AG20443 (cell line): ENCODE data around the gene RUVBL1.

ENCODE experiments used
- DNase-seq: peaks from one replicate; pipeline ENCODE4 v3.0.0; 2012; ENCODE audit warnings: low spot score, mixed read lengths

The RUVBL1 gene

DNA sequence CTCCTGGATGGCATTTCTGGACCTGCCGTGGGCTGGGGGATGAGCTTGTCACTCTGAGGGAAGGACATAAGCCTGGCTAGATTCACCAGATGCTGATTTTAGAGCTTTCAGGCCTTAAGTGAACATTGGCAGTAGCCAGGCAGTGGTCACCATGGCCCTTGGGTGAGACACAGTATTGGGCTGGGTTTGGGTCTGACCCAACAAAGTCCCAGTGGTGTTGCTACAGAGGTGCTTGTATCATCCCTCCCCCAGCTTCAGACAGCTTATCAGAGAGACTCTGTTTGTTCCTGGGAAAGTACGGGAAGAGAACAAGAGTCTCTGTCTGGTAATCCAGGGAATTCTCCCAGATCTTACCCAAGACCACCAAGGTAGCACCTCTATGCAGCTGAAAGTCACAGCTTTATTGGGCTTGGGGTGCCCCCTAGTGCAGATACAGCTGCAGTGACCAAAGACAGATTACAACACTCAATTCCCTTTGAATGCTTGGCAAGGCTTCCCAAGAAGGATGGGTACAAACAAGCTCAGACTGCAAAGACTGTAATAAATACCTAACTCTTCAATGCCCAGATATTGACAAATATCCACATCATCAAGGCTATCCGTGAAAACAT, 9.8 kb upstream of the RUVBL1 start:
- no peak for DNase-seq

DNA sequence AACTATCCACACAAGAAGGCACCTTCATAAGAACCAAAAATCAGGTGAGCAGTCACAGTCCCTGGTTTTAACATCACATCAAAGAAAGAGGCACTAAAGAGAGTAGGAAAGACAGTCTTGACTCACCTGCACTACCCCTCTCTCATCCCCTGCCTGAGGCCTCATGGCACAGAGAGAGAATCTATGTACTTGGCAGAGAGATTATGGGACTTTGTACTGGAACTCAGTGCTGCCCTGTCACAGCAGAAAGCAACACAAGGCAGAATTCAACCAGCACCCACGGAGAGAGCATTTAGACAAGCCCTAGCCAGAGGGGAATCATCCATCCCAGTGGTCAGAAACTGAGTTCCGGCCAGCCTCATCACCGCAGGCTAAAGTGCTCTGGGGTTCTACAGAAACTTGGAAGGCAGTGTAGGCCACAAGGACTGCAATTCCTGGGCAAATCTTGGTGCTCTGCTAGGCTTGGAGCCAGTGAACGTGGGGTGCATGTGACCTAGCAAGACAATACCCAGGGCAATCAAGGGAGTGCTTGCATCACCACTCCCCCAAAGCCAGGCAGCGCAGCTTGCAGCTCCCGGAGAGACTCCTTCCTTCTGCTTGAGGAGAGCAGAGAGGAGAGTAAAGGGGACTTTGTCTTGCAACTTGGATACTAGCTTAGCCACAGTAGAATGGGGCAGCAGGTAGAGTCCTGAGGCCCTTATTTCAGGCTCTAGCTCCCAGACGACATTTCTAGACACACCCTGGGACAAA, 8.5 kb upstream of the RUVBL1 start:
- no peak for DNase-seq

- DNase-seq = no peak
Observed at GRCh38 chr3:128128251-128128650, 4.6 kb upstream of the RUVBL1 start.

GRCh38 chr3:128127236-128127635, 3.6 kb upstream of the RUVBL1 start:
- DNase-seq = no peak

DNA sequence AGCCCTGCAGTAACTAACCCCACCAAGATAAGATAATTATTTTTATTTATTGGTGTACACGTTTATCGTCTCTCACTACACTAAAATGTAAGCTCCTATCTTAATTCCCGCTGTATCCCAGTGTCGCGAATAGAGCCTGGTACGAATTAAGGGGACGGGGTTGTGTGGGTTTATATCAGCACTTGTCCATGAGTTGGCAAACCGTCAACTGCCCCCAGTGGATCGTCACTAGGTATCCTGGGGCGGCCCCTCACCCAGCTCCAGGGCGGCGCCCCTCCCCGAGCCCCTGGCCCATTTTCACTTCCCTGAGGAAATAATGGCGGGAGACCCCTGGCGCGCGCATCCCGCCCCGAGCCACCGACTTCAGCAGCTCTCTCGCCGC, 465 bp downstream of the RUVBL1 start:
- DNase-seq = no peak

DNA sequence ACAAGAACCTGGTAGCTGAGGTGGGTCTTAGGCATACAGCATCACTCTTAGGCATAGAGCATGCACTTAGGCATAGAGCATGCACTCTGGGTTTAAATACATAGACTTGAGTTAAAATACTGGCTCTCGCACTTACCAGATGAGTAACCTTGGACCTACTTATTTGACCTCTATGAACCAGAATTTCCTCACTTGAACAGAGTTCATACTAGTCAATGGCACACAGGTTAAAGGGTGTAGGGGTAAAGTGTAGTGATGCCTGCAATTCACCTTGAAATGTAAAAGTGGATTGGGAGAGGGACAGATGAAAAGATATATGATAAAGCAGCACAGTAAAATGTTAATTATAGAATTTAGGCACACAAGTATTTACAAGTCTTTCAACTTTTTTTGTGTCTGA, 1.6 kb downstream of the RUVBL1 start:
- no peak for DNase-seq

- DNase-seq = no peak
Observed at GRCh38 chr3:128113817-128114794, 9.5 kb downstream of the RUVBL1 start.

DNA sequence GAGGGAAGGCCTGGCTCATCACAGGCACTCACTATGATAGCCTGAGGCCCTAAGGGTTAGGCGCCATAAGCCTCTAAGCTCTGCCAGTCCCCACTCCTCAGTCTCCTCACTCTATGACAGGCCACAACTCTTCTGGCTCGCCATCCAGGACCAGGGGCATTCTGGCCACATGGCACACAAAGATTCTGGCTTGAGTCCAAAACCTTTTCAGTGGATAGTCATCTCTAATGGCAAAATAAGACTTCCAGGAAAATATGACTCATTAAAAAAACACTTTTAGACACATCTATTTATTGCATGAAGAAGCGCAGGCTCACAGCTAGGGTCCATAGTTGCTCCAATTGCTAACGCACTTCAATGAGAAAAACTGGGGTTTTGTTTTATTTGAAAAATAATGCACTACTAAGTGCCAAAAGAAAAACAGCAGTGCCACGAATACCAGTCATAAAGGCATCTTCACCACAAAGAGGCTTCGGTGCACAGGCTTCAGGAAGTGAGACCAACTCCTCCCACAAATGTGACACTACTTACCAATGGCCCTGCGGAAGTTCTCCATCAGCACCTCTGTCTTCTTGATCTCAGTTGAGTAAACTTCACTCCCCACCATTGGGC, 11.1 kb downstream of the RUVBL1 start:
- DNase-seq = peak; percentile 44

DNA sequence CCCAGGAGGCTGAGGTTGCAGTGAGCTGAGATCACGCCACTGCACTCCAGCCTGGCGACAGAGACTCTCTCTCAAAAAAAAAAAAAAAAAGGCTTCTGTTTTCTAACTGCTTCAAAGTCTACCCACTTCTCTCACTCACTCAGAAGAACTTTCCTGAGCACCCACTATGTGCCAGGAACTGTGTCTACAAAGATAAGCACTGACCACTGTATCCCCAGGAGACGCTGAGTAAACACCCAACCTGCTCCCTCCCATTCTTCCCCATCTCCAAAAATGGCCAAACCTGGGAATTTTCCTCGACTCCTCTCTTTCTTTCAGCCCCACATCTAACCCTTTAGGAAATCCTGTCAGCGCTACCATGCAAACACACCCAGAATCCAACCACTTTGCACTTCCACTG, 12.5 kb downstream of the RUVBL1 start:
- DNase-seq = no peak

DNA sequence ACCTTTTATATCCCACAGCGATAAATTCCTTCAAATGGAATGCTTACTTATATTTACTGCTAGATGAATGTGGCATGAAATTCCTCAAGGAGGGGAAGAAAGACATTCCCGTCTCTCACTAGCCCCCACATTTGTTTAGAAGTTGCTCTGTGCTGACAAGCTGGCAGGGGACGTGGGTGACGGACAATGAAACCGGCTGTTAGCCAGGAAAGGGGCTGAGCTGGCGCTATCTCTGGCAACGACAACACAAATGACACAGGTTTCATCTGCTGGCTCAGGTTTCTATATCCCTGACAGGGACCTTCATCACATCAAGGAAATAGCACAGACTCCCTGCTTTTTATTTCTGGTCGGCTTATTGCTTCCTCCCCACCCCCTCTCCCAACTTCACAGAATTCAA, 15.8 kb downstream of the RUVBL1 start:
- DNase-seq = no peak

DNA sequence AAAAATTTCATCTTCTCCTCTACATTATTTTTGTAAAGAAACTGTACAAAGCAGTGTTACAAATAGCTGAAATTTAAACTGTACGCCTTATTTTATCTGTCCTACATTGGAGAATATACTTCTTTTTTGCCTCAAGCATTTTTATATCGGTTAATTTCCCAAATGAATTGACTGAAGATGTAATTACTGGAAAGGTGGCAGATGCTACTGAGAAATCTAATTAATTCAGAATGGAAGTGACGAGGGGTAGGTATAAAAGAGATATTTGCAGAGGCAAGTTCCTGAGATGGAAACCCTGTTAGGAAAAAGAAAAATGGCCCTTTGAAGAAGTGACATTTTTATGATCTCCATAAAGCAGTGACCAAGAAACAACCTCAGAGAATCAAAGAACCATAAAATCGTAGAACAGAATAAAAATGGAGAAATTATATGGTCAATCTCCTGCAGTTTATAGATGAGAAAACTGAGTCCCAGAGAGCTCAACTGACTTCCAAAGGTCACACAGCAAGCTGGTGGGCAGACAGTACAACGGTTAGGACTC, 20.4 kb downstream of the RUVBL1 start:
- DNase-seq = no peak

DNA sequence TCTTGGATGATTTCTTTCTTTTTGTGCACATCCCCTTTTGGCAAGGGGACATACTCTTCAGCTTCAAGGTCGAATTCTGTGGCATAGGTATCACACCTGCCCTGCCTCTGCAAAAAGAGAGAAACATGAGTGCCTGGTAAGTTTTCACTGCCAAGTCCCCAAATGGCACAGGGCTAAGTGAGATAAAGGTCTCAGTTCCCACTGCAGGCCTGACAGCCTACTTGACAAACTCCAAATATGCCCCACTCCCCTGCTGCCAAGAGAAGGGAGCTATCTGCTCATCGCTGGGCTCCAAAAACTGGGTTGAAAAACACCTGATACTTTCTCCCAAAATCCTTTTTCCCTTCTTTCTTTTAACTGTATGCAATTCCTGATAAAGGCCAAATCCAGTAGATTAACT, 23.0 kb downstream of the RUVBL1 start:
- DNase-seq = no peak

DNA sequence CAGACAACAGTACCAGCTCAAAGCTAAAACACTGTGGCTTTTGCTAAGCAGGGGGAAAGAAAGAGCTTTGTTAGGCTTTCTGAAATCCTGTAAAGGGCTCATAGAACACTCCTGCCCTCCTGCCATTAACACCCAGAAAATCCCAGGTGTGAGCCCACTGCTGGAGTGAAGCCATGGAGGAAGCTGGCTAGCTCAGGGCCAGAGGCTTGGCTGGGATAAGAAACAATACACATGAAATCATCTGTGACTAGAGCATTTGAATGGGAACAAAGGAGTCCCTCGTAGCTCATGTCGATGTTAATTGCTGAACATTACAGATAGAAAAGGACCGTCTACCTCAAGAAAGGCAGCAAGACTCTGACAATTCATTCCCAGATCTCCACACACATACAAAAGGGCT, 23.5 kb downstream of the RUVBL1 start:
- DNase-seq = no peak

DNA sequence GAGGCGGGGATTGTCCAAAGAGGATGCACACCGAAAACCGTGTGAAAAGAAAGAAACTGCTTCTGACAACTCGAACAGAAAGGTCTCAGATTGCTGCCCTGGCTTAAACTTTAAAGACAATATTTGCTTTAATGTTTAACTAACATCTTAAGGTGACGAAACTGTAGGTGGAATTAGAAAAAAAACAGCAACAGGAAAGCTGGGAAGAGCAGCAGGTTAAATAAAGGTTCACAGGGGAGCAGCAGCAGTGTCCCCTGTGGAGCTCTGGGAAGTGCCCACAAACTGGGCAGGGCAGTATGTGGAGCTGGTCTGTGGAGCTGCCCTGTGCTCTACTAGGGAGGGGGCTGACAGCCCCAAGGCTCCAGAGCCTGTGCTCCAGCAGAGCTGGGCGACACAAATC, 25.4 kb downstream of the RUVBL1 start:
- DNase-seq = no peak

GRCh38 chr3:128095222-128095703, 28.3 kb downstream of the RUVBL1 start:
- DNase-seq = peak; percentile 93

DNA sequence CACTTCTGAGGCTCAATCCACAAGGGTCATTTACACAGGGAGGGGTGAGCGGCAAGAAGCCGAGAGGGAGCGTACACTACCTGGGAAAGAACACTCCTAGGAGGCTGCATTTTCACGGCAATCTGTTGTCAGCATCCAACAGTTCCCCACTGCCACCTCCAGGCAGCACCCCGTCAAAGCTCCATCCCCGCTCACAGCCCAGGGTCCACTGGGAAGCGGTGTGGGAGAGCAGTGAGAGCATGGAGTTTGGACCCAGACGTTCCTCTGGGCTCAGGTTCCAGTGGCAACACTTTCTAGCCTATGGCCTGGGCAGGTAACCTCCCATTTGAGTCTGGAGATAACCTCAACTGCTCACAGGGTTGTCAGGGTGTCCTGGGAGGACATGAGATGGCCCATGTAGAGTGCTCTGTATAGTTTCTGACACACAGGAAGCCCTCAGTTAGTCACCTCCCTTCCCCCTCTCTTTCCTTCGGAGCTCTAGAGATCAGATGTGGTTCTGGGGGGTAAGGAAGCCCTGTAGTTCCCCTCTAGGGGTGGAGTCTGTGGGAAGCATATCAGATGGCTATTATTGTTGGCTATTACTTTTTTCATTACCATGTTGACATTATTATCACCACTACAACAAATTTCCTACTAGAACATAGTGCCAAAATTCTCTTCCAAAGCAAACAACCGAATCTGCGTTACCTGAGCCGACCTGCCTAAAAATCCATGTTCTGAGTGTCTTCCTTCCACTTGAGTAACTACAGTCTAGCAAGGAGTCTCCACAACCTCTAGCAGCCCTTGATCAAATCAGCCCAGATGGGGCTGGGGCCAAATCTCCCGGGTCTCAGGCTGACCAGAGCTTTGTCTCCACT, 29.1 kb downstream of the RUVBL1 start:
- no peak for DNase-seq

- no peak for DNase-seq
Observed at GRCh38 chr3:128091586-128091985, 32.0 kb downstream of the RUVBL1 start.

DNA sequence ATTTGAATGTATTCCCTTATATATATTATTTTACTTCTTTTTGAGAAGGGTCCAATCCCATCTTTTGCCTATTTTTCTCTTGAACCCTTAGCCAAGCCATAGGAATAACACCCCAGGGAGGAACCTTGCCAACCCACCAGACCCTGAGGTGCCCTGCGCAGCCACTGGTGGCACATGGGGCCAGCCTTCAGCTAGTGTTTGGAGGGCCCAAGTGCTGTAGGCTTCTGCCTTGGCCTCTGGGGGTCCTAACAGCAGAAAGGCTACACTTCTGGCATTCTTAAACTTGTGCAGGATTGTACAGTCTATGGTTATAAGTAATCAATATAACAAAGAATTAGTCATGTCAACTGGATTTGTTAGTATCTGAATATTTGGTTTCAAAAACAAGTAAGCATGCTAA, 34.5 kb downstream of the RUVBL1 start:
- no peak for DNase-seq

- no peak for DNase-seq
Observed at GRCh38 chr3:128084675-128085021, 39.0 kb downstream of the RUVBL1 start.

- no peak for DNase-seq
Observed at GRCh38 chr3:128083980-128084674, 39.5 kb downstream of the RUVBL1 start.
